IMR-90 (cell line): Measurements from ENCODE around the gene ID3. TPM values are rescaled to one million over a fixed set of nuclear protein-coding genes. Genes with fewer than 3 reads are reported as not detected.

Experiments
- ATAC-seq: fragments of 200-7000 bp; cut with Tn5 transposase; 2 replicates; pipeline ENCODE4 v1.9.1; 2020; ENCODE audit warnings: low read depth, mild to moderate bottlenecking, moderate library complexity
- BruUV-seq: library from RNA; stranded (reverse); fragments of 400-500 nt; replicated peaks from 2 replicates; lab custom pipeline; 2021; lab: Mats Ljungman, UMichigan
- CTCF ChIA-PET: fragments of 300-600 bp; formaldehyde crosslinking; extraction: SDS; loops from one replicate; lab custom pipeline; 2021; ENCODE audit warnings: antibody characterized with exemption; lab: Yijun Ruan, JAX
- POLR2A ChIA-PET: fragments of 300-600 bp; sonication (Branson Sonifier 250); formaldehyde crosslinking; loops from one replicate; lab custom pipeline; 2022; ENCODE audit warnings: antibody characterized with exemption; ENCODE audit not compliant: unreplicated experiment; lab: Charles Lee
- DNase-seq: peaks from one replicate; pipeline ENCODE4 v3.0.0; 2013
- H2AFZ ChIP-seq: replicated peaks from 2 replicates; pipeline ENCODE3; 2013; ENCODE audit warnings: low read length, mild to moderate bottlenecking; ENCODE audit not compliant: poor library complexity
- H2AK5ac ChIP-seq: 2 replicates; pipeline ENCODE4 v1.6.1; 2013; ENCODE audit warnings: low read depth, low read length, inconsistent platforms
- H2AK9ac ChIP-seq: replicated peaks from 2 replicates; pipeline ENCODE3; 2013; ENCODE audit warnings: mild to moderate bottlenecking, low read depth, low read length, moderate library complexity; ENCODE audit not compliant: poor library complexity
- H2BK120ac ChIP-seq: 2 replicates; pipeline ENCODE4 v1.6.1; 2013; ENCODE audit warnings: low read depth, low read length, inconsistent platforms
- H2BK15ac ChIP-seq: 3 replicates; pipeline ENCODE4 v1.6.1; 2013; ENCODE audit warnings: low read depth, low read length, inconsistent platforms
- H2BK20ac ChIP-seq: 2 replicates; pipeline ENCODE4 v1.6.1; 2013; ENCODE audit warnings: low read depth, mild to moderate bottlenecking, inconsistent platforms, low read length, moderate library complexity
- H2BK5ac ChIP-seq: 2 replicates; pipeline ENCODE4 v1.6.1; 2013; ENCODE audit warnings: mild to moderate bottlenecking, low read depth, low read length, inconsistent platforms; ENCODE audit not compliant: poor library complexity, severe bottlenecking
- H3K14ac ChIP-seq: replicated peaks from 2 replicates; pipeline ENCODE4 v1.6.1; 2013; ENCODE audit warnings: low read depth, low read length, inconsistent platforms
- H3K18ac ChIP-seq: 2 replicates; pipeline ENCODE4 v1.6.1; 2013; ENCODE audit warnings: low read depth, low read length, control low read depth
- H3K23ac ChIP-seq: 2 replicates; pipeline ENCODE4 v1.6.1; 2013; ENCODE audit warnings: low read depth, low read length, inconsistent platforms
- H3K27ac ChIP-seq: 2 replicates; pipeline ENCODE4 v1.5.1; 2013; ENCODE audit warnings: mild to moderate bottlenecking, control low read depth, low read length; ENCODE audit not compliant: insufficient read depth
- H3K27me3 ChIP-seq: 2 replicates; pipeline ENCODE4 v1.6.1; 2013; ENCODE audit warnings: low read length; ENCODE audit not compliant: control insufficient read depth, insufficient read depth
- H3K36me3 ChIP-seq: 2 replicates; pipeline ENCODE4 v1.6.1; 2013; ENCODE audit warnings: low read length, mixed read lengths; ENCODE audit not compliant: control insufficient read depth, insufficient read depth
- H3K4ac ChIP-seq: 2 replicates; pipeline ENCODE4 v1.6.1; 2013; ENCODE audit warnings: low read depth, low read length, inconsistent platforms
- H3K4me1 ChIP-seq: 2 replicates; pipeline ENCODE4 v1.6.1; 2013; ENCODE audit warnings: low read length, mixed read lengths; ENCODE audit not compliant: control insufficient read depth, insufficient read depth
- H3K4me2 ChIP-seq: 2 replicates; pipeline ENCODE4 v1.6.1; 2013; ENCODE audit warnings: low read depth, mild to moderate bottlenecking, control low read depth, low read length, moderate library complexity
- H3K4me3 ChIP-seq: 2 replicates; pipeline ENCODE4 v1.5.1; 2013; ENCODE audit warnings: low read depth, mild to moderate bottlenecking, control low read depth, low read length, moderate library complexity; ENCODE audit not compliant: insufficient read depth
- H3K56ac ChIP-seq: 2 replicates; pipeline ENCODE4 v1.6.1; 2013; ENCODE audit warnings: low read length, inconsistent platforms; ENCODE audit not compliant: insufficient read depth; ENCODE audit errors: extremely low read depth
- H3K79me1 ChIP-seq, 2 experiments: 2 replicates each; pipeline ENCODE4 v1.6.1; 2013; ENCODE audit warnings: low read length in 2 of 2, inconsistent platforms in 1 of 2, low read depth in 1 of 2
- H3K9ac ChIP-seq: 2 replicates; pipeline ENCODE4 v1.6.1; 2013; ENCODE audit warnings: low read depth, low read length, control low read depth
- H3K9me1 ChIP-seq: 2 replicates; pipeline ENCODE4 v1.6.1; 2013; ENCODE audit warnings: low read length, inconsistent platforms; ENCODE audit not compliant: insufficient read depth
- H3K9me3 ChIP-seq: 2 replicates; pipeline ENCODE4 v1.6.1; 2013; ENCODE audit warnings: low read length; ENCODE audit not compliant: control insufficient read depth, insufficient read depth
- H4K20me1 ChIP-seq: 2 replicates; pipeline ENCODE4 v1.6.1; 2013; ENCODE audit warnings: low read length, inconsistent platforms; ENCODE audit not compliant: insufficient read depth
- H4K5ac ChIP-seq: 2 replicates; pipeline ENCODE4 v1.6.1; 2013; ENCODE audit warnings: mild to moderate bottlenecking, low read depth, low read length, control low read depth
- H4K8ac ChIP-seq, 2 experiments: 2 replicates each; pipeline ENCODE4 v1.6.1; 2013; ENCODE audit warnings: low read depth in 2 of 2, low read length in 2 of 2, control low read depth in 1 of 2, inconsistent platforms in 1 of 2
- H4K91ac ChIP-seq: 2 replicates; pipeline ENCODE4 v1.6.1; 2013; ENCODE audit warnings: low read depth, low read length, inconsistent platforms; ENCODE audit not compliant: insufficient read depth
- BHLHE40 ChIP-seq: fragments of 150-350 bp; IDR thresholded peaks from 2 replicates; pipeline ENCODE4 v1.6.1; 2016; ENCODE audit warnings: mild to moderate bottlenecking, low read depth, low read length
- CEBPB ChIP-seq: IDR thresholded peaks from 2 replicates; pipeline ENCODE4 v1.6.1; 2012; ENCODE audit warnings: low read depth, low read length, improper control_type of control experiment
- CHD1 ChIP-seq: IDR thresholded peaks from 2 replicates; pipeline ENCODE4 v1.6.1; 2012; ENCODE audit warnings: low read depth, low read length, improper control_type of control experiment
- CTCF ChIP-seq: conservative IDR thresholded peaks from 2 replicates; pipeline ENCODE4 v1.5.1; 2012; ENCODE audit warnings: mild to moderate bottlenecking, low read depth, low read length, improper control_type of control experiment
- ELK1 ChIP-seq: fragments of 150-350 bp; IDR thresholded peaks from 2 replicates; pipeline ENCODE4 v1.6.1; 2016; ENCODE audit warnings: low read depth, mild to moderate bottlenecking, low read length, moderate library complexity, borderline replicate concordance
- MAFK ChIP-seq: IDR thresholded peaks from 2 replicates; pipeline ENCODE4 v1.6.1; 2012; ENCODE audit warnings: low read depth, low read length, improper control_type of control experiment
- MAZ ChIP-seq: IDR thresholded peaks from 2 replicates; pipeline ENCODE4 v1.6.1; 2012; ENCODE audit warnings: low read depth, mild to moderate bottlenecking, low read length, improper control_type of control experiment, moderate library complexity, borderline replicate concordance
- MXI1 ChIP-seq: IDR thresholded peaks from 2 replicates; pipeline ENCODE4 v1.6.1; 2012; ENCODE audit warnings: low read depth, mild to moderate bottlenecking, low read length, moderate library complexity, borderline replicate concordance
- NFE2L2 ChIP-seq: fragments of 150-350 bp; IDR thresholded peaks from 2 replicates; pipeline ENCODE4 v1.6.1; 2016; ENCODE audit warnings: low read depth, mild to moderate bottlenecking, low read length
- POLR2A ChIP-seq: IDR thresholded peaks from 2 replicates; pipeline ENCODE4 v1.6.1; 2012; ENCODE audit warnings: mild to moderate bottlenecking, low read depth, low read length
- RAD21 ChIP-seq: IDR thresholded peaks from 2 replicates; pipeline ENCODE4 v1.6.1; 2012; ENCODE audit warnings: low read length, improper control_type of control experiment
- RFX5 ChIP-seq: IDR thresholded peaks from 2 replicates; pipeline ENCODE4 v1.8.0; 2012; ENCODE audit warnings: low read depth, mild to moderate bottlenecking, low read length, moderate library complexity
- SMC3 ChIP-seq: fragments of 150-350 bp; IDR thresholded peaks from 2 replicates; pipeline ENCODE4 v1.6.1; 2016; ENCODE audit warnings: low read depth, mild to moderate bottlenecking, antibody characterized with exemption, low read length, moderate library complexity
- WGBS, 2 experiments: methylation state at CpG; one replicate each; pipeline versions ENCODE4 v1.1.5 to v1.1.7; 2013; ENCODE audit warnings: missing lambda C conversion rate in 2 of 2; ENCODE audit not compliant: insufficient read length in 1 of 2; ENCODE audit errors: extremely low coverage in 2 of 2; 5-methylcytosine and 5-hydroxymethylcytosine counted together
- dilution Hi-C: fragments of 300-500 bp; cut with HindIII; formaldehyde crosslinking; loops from one replicate; pipeline ENCODE4 v1.14.3; 2018; ENCODE audit warnings: low sequenced_read_pairs; ENCODE audit not compliant: unreplicated experiment
- in situ Hi-C: fragments of 300-500 bp; cut with MboI; formaldehyde crosslinking; loops from 3 replicates; pipeline ENCODE4 v1.14.3; 2019; ENCODE audit warnings: low sequenced_read_pairs, inconsistent platforms, mixed read lengths
- intact Hi-C: fragments of 100-400 bp; cut with micrococcal nuclease; formaldehyde crosslinking; loops from 2 replicates; pipeline ENCODE4 v1.10.0; 2022
- polyA plus RNA-seq, 3 experiments: library from polyadenylated mRNA; depleted of rRNA; stranded (reverse); fragments of >200 nt; gene quantifications; 2 replicates each; pipeline ENCODE4 v1.2.3, GENCODE V29; 2012; ENCODE audit warnings: low replicate concordance in 1 of 3
- total RNA-seq: library from RNA; depleted of rRNA; stranded (reverse); fragments of >200 nt; gene quantifications from 2 replicates; pipeline ENCODE4 v1.2.3, GENCODE V29; 2012

ID3 gene
- total and polyA plus RNA-seq, 2 of the 4 experiments (the other 2 are of a cell fraction), result 109 to 304 TPM

DNA sequence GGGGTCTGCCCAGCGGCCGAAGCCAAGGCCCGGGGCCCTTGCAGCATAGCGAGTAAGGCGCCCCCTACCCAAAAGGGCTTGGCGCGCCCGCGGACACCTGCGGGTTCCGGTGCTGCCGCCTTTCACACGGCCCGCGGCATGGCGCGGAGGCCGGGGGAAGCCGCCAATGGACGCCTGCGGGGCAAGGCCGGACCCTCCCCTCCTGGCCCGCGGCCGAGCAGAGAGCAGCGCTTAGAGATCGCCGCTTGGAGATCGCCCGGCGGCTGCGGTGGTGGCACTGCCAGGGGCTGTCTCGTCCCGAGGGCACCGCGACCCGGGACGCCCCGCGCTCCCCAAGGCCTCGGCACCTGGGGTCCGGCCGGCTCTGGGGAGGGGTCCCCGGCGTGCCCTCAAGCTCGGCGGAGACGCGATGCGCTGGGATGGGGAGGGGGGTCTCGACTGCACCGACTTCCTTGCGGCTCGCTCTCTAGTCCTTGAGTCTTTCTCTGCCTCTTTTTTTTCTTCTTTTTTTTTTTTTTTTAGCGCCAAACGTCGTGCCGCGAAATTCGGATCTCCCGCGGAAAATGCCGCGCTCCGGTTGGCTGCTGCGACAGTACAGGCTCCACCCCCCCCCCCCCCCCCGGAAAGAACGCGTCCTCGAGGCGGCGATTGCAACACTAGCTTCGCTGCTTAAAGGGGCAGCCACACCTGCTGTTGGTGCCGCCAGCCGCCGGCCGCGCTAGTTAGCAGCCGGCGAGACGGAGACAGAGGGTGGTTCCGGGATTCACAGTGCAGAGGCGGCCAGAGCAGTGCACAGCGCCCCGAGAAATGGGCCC is 28.3 kb downstream of the ID3 start, which contains the start of gene E2F2:
TSS of gene E2F2 (minus strand) at position 487 of the 815 bp plus-strand sequence. CDS start at position 47, 440 bp downstream.
- no peaks in the 10 kb centered on the region for H3K9me3 ChIP-seq
- peak within 1 kb of the TSS; percentile 94 for H2AFZ ChIP-seq
- 0 out of 2 replicates have a peak, but pooled peaks cover 2% of the 10 kb centered on the region for H3K9me1 ChIP-seq
- H3K36me3 ChIP-seq, result no peaks in the 10 kb centered on the region
- no TSS peak for BruUV-seq
- H4K91ac ChIP-seq, result peak within 1 kb of the TSS; percentile 31; the same call in 1 of the 2 replicates
- 0 out of 2 replicates have a peak within 1 kb of the TSS, but pooled peaks have one; percentile 50 for H3K4ac ChIP-seq
- H2BK20ac ChIP-seq, result no peak within 1 kb of the TSS
- in situ Hi-C loops, result loop anchor here (10.0 kb wide), 1 partner anchor 556 kb away; the partner anchor contains the start of gene LACTBL1
- CTCF ChIA-PET, result interaction anchor here (0.6 to 1.6 kb wide), 3 partner anchors 34 to 107 kb away, joined by 3 to 6 read pairs (median 5); no protein-coding TSS in a partner anchor
- WGBS, 2 experiments, result 0% methylated on average over 30 of the region's 85 CpGs; no CpG with 5 or more reads in 1 of the 2 experiments
- H3K4me3 ChIP-seq, result peak within 1 kb of the TSS; percentile 42
- no peak within 1 kb of the TSS for H3K18ac ChIP-seq
- H2BK15ac ChIP-seq, result no peak within 1 kb of the TSS
- H3K23ac ChIP-seq, result peak within 1 kb of the TSS; percentile 51; the same call in 1 of the 2 replicates
- peaks cover 0 to 7% of the 10 kb centered on the region in 2 experiments; a peak in 1 of 4 replicates for H3K79me1 ChIP-seq
- intact Hi-C loops, result loop anchor here (5.0 to 10.0 kb wide), 2 partner anchors 189 to 346 kb away; partner anchors contain the start of gene HNRNPR
- dilution Hi-C loops, result no loop called here
- H3K27ac ChIP-seq, result peak within 1 kb of the TSS; percentile 5; the same call in 1 of the 2 replicates
- DNase-seq (peak; percentile 77), ATAC-seq (peak; percentile 83)
- H2BK5ac ChIP-seq, result no peak within 1 kb of the TSS
- H4K8ac ChIP-seq, result peak within 1 kb of the TSS; percentile 38 to 81
- H3K4me1 ChIP-seq, result peaks cover 9% of the 10 kb centered on the region; the same call in 1 of the 2 replicates
- H2AK9ac ChIP-seq, result peak within 1 kb of the TSS; percentile 24
- H4K5ac ChIP-seq, result peak within 1 kb of the TSS; percentile 1
- H4K20me1 ChIP-seq, result no peaks in the 10 kb centered on the region
- no peak within 1 kb of the TSS for H2AK5ac ChIP-seq
- peak within 1 kb of the TSS; percentile 88 for H3K4me2 ChIP-seq
- H3K9ac ChIP-seq, result peak within 1 kb of the TSS; percentile 8; the same call in 1 of the 2 replicates
- H3K56ac ChIP-seq, result no peak within 1 kb of the TSS
- no peaks in the 10 kb centered on the region for H3K27me3 ChIP-seq
- H3K14ac ChIP-seq, result peak within 1 kb of the TSS; percentile 17
- POLR2A ChIA-PET, result interaction anchor here (0.6 kb wide), 2 partner anchors 60 to 187 kb away, joined by 3 to 4 read pairs; no protein-coding TSS in a partner anchor
- H2BK120ac ChIP-seq, result peak within 1 kb of the TSS; percentile 47; the same call in 1 of the 2 replicates
- TF ChIP-seq MXI1 (peak; percentile 77), BHLHE40 (no peak), ELK1 (no peak), RFX5 (no peak), SMC3 (no peak), POLR2A (no peak), NFE2L2 (no peak), RAD21 (no peak), CEBPB (peak; percentile 98), CTCF (0 out of 2 replicates have a peak, but pooled peaks have one; percentile 15), CHD1 (no peak), MAZ (peak; percentile 49; the same call in 1 of the 2 replicates), MAFK (no peak)
